ENCODE measurements around the gene INPP1.
A peak's percentile ranks its signal among the peaks of the same experiment; 100 is the strongest.

INPP1 gene

GRCh38 chr2:190412966-190413365 lies 69.6 kb downstream of the INPP1 start:
- DNase-seq = no peak

- DNase-seq = no peak
Observed at GRCh38 chr2:190413421-190413820, 70.0 kb downstream of the INPP1 start.

GRCh38 chr2:190415251-190415650 lies 71.9 kb downstream of the INPP1 start:
- no peak for DNase-seq

GRCh38 chr2:190415794-190416775 lies 72.7 kb downstream of the INPP1 start:
- peak; percentile 34 for DNase-seq

- no peak for DNase-seq
Observed at GRCh38 chr2:190417045-190417842, 73.9 kb downstream of the INPP1 start.

- no peak for DNase-seq
Observed at GRCh38 chr2:190418727-190419126, 75.3 kb downstream of the INPP1 start.

GRCh38 chr2:190420801-190421200 lies 77.4 kb downstream of the INPP1 start:
- no peak for DNase-seq

Data from NCI-H524 treated with DMSO at 0.1 percent for 48 hours (cell line).